ENCODE data around the gene PTOV1.

The PTOV1 gene

DNA sequence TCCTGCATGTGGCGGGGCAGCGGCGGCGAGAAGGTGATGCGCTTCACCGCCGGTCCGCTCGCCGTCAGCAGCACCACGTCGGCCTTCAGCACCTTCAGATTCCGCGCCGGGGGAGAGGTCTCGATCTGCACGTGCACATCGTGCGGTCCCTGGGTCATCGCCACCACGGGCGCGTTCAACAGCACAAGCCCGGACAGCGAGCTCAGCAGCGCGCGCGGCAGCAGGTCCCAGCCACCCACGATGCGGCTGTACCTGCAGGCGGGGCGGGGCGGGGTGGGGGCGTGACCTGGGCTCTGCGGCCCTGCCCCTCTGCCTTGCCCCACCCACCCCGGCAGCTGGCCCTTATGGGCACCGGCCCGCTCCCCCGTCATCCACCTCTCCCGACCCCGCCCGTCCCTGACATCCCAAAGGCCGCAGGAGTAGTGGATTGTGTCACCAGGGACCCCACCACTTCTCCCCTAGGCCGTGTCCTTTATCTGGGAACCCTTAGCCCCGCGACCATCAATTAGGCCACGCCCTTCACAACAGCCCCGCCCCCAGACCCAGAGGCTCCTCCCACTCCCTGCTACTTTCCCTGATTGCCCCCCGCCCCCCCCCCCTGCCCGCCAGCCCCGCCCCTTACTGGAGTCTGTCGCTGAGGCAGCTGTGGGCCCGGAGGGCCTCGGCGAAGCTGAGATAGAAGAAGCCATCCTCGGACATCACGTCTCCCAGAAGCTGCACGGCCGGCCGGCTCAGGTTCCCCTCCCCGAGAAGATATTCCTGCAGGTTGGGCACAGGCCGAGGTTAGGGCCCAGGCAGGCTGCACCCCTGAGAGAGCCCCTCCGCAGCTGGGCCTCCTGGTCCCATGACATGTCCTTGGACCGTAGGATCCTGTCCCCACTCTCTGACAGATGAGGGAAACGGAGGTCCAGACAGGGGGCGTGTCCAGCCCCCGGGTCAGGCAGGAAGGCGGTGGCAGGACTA, 39.7 kb downstream of the PTOV1 start:
- DNase-seq, result peak in 1 of 3 donors; percentile 64

DNA sequence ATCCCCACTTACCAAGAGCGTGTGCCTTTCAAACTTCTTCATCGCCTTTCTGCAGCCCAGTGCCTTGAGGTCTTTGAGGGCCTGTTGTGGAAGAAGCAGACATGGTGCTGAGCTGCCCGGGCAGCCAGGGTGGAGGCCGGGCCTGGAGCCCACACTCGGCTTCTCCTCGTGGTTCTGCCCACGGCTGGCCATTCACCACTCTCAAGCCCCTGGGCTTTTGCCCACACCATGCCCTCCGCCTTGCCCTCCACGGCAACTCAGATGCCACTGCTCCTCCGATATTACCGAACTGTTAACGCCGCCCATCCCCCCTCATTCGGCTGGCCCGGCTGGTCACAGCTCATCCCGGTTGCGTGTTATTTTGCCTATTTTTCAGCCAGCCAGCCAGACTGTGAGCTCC, 40.4 kb downstream of the PTOV1 start:
- no peak for DNase-seq

DNA sequence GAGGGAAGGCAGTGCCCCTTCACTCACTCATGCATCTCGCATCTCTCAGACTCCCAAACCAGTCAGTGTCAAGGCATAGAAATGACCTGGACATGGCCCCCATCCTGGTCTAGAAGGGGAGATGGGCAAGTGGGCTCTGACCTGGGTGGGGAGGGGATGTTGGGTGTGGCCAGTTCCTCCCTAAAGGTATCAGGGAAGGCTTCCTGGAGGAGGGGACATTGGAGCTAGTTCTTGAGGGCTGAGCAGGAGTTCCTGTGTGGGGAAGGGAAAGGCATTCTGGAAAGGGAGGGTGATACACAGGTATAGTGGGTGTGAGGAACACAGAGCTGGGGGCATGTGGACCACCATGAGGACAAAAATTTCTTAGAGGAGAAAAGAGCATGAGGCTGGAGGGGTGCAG, 41.8 kb downstream of the PTOV1 start:
- DNase-seq, result no peak

DNA sequence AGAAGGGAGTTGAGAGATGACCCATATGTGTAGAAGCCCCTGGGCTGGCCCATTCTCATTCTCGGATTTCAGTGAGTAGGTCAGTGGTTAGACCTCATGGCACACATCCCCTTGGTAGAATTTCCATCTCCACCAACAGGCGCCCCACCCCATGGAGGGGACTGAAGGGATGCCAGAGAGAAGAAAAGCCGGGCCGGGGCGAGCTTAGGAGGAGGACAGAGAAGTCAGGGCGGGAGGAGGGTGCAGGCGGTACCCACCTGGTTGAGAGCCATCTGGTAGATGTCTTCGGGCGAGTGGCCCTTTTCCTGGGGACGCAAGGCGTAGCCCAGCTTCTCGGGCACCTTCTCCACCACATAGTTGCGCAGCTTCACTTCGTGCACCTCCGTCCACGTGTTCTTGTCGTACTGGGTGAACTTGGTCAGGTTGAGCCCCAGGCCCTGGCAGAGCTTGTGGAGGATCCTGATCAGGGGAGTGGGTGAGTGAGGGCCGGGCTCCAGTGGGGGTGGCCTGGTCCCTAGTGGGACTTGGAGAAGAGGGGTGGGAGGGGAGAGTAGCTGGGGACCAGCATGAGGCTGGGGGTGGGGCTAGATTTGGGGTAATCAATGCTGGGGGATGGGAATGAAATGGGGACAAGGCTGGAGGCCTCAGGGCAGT, 43.2 kb downstream of the PTOV1 start:
- no peak for DNase-seq

DNA sequence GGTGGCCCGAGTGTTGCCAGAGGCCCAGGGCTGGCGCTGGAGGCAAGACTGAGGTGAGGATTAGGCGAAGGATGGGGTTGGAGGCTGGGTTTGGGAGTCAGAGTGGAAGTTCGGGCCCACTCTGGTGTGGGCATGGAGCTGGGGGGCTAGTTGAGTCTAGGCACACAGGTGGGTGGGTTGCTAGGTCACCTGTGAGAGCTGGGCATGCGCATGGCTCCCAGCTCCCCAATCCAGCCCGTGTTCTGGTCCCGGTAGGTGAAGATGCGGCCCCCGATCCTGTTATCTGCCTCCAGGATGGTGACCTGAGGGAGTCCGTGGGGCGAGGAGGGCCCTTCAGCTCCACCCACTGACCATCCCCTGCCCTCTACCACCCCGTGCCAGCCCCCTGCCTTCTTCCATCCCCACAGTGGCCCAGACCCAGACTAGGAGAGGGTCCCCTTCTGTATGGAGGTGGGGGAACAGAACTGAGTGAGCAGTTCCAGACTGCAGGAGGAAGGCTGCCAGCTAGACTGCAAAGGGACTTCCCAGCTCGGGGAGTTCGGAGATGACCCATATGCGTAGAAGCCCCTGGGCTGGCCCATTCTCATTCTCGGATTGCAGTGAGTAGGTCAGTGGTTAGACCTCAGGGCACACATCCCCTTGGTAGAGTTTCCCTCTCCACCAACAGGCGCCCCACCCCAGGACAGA, 44.1 kb downstream of the PTOV1 start:
- DNase-seq, result peak; percentile 94 to 96 (median 94)

DNA sequence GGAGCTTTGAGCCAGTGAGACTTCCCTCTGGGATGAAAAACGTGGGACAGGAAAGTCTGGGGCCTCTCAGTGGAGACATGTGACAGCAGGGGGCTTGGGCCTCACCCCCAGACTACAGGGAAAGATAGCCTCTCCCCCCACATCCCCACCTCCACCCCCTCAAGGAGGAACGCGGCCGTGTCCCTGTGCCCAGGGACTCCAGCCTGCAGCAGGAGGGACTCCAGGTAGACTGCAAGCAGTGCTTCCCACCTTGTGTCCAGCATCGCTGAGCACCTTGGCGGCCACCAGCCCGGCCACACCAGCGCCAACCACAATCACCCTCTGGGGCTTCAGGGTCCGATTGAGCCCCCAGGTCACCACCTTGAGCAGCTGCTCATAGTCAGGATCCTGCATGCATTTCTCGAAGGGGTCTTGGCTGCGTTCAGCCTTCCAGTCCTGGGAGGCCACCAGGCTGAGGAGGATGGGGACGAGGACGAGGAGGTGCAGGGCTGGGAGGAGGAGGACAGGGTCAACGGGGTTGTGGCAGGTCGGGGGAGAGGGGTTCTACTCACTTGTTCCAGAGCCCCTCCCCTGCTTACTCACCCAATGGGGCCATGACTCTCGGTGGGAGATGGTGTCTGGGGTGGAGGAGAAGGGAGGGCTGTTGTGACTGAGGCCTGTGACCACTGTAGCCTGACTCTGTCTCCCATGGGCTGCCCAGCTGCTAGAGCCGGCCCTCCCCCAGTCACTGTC, 44.8 kb downstream of the PTOV1 start:
- DNase-seq, result peak; percentile 38 to 53 (median 43)

DNA sequence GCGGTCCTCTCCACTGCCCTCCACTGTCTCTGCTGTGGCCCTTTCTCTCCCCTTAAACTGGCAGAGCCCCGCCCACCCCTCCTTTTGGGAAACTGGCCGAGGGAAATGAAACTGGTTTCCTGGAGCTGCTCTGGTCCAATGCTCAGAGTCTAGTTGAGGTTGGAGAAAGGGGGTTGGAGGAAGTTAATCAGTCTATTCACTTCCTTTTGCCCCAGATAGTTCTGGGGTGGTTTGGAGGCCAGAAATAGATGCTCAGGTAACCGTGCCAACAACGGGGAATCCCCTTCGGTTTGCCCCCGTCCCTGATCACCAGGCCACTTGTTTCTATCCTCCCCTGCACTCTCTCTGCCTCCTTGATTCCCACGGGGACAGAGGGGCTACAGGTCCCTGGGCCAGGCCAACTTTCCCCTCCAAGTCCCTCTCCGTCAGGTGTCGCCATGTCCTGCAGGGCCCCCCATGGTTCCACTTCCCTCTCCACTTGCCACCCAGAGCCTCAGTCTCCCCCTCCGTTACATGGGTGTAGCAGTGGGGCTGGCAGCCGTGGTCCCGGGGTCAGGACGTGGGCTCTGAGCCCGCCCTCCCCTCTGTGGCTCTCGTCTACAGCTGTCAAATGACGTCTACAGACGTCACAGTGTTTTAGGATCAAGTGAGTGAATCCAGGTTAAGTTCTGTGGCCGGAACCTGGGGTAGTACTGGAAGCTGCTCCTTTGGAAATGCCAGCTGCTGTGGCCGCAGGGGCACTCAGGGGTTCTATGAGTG, 46.1 kb downstream of the PTOV1 start, which contains the start of gene IL4I1:
Gene IL4I1, minus strand, starts transcription at position 25 of the 759 bp plus-strand sequence. CDS start 727 bp downstream, outside the sequence.
- peak; percentile 94 to 96 (median 95) for DNase-seq

DNA sequence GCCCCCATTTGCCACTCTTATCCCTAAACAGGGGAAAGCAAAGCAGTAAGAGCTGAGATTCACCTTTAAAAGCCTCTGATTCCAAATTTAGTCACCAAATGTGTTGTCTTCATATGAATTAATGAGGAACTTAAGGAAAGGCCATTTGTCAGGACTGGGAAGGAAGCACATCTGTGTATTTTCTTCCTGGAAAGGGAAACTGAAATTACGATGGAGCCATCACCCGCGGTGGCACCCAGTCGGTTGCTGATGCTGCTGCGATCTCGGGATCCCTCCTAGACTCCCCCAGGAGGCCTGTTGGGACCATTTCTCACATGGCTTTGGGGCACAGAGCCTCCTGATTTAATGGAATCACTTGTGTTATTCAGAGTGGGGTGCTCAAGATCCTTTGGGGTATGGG, 53.2 kb downstream of the PTOV1 start:
- DNase-seq, result peak; percentile 86 to 94 (median 88)

DNA sequence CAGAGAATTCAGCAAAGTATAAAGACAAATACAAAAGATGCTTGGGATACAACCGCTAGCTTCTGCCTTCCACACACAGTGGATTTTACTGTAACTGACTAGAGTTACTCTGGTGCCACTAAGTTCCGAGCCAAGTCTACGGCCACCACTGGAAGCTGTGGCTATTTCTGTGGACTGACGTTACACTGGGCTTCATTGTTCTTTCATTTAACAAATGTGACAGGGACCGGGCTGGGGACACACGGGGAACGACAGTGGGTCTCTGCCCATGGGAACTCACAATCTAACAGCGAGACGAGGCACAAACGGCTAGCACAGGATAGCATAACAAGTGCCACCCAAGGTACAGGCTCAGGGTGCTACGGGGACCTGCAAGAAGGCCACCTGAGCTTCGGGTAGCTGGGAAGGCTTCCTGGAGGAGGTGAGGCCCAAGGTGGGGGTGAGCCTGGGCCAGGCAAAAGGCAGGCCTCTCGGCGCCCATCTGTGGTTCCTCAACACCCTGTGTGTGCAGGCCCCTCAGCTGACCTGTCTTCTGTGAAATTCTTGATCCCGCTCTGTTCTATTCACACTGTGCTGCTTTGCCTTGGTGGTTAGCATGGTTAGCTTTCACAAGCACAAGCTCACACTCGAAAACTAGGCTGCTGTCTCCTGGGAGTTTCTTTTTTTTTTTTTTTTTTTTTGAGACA, 56.1 kb downstream of the PTOV1 start:
- no peak for DNase-seq

DNA sequence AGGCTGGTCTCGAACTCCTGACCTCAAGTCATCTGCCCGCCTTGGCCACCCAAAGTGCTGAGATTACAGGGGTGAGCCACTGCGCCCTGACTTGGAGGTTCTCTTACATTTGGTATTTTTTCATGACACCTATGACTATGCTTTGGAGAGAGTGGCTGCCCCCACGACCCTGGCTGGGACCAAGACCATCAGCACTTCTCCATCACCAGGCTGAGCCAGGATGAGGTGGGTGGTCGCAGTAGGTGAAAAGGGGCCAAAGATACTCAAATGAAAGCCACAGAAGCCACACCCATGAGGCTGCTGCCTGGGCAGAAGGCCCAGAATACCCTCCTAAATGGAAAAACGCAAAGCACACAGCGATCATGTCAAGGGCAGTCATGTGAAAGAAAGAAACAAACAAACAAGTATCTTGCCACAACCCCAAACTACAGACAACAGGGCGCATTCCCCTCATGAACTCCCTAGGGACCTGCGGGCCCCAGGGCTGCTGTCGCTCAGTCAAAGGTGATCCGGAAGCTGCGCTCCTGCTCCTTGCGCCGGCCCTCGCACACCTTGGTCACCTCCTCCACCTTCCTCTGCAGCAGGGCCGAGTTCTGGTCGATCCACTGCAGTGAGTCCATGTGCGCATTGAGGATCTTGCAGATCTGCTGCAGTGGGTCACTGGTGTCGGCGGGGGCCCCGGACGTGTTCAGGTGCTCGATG, 56.9 kb downstream of the PTOV1 start:
- no peak for DNase-seq

DNA sequence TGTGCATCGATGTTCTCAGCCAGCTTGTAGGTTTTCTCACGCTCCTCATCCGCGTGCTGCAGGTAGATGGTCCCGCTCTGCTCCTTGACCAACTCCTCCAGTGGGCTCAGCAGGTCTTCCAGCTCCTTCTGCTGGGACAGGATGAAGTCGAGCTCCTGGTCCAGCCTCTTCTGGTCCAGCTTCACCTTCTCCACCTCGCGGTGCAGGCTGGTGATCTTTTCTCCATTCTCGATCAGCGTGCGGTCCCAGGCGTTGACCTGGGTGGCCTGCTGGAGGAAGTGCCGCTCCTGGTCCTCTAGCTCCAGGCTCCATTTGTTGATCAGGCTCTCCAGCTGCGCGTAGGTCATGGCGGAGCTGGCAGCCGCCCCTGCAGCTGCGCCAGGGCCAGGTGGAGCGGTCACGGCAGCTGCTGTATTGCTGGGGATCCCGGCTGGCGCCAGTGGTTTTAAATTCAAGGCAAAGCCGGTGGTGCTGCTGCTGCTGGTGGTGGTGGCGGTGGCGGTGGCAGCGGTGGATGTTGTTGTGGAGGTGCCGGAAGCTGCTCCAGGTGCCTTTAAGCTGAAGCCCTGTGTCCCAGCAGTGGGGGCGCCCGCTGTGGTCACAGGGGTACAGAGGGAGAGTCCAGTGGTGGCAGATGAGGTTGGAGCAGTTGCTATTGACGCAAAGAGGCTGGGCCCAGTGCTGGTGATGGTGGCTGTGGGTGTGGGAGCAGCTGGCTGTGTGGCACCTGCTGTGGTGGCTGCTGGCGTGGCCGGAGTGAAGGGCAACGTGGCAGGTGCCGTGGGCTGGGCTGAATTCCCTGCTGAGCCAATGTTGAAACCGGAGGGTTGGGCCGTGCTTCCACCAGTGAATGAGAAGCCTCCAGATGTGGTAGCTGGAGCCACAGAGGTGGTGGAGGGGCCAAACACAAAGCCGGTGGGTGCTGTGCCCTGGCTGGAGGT, 57.8 kb downstream of the PTOV1 start:
- DNase-seq, result no peak

DNA sequence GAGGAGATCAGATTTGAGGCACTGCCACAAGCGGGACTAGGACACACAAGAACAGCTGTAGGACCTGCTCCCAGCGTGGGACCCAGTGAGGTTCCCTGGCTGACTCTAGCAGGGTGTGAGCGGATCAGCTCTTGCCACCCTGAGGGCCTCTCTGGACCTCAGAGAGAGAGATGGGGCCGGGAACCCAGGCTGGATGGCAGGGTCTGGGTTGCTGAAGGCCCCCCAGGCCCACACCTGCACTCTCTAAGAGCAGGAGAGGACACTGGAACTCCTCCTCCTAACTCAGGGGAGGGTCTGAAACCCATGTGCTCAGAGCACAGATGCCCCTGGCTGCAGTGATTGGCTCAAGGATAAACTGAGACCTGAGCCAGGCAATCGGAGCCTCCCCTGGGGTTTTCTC, 59.2 kb downstream of the PTOV1 start:
- no peak for DNase-seq

All from suppressor macrophage treated with lipopolysaccharide for 1 hour (primary cell).